GM12878 (cell line): ENCODE measurements around the gene FIBIN.
"Not testable (repeated sequence)": the region's sequence is repeated elsewhere in the genome, so short reads cannot be mapped to it uniquely, and the experiment has no call there.

Source experiments
- BHLHE40 ChIP-seq, 2 experiments: fragments of 450-650 bp in 1 of 2; IDR thresholded peaks; 2 replicates each; pipeline ENCODE4 v1.6.1; 2011 to 2017; ENCODE audit warnings: low read depth in 2 of 2, borderline replicate concordance in 1 of 2, improper control_type of control experiment in 1 of 2, low read length in 1 of 2, mild to moderate bottlenecking in 1 of 2
- CTCF ChIP-seq, 3 experiments: IDR thresholded peaks in 2 of 3; conservative IDR thresholded peaks in 1 of 3; 2 replicates each; pipeline ENCODE4 v1.5.1; 2011; ENCODE audit warnings: low read depth in 3 of 3, low read length in 3 of 3, mild to moderate bottlenecking in 3 of 3, control low read depth in 2 of 3, moderate library complexity in 2 of 3, inconsistent platforms in 1 of 3, mixed read lengths in 1 of 3; ENCODE audit not compliant: control insufficient read depth in 2 of 3, insufficient read depth in 1 of 3; ENCODE audit errors: extremely low read depth in 1 of 3
- POLR2AphosphoS5 ChIP-seq: IDR thresholded peaks from 2 replicates; pipeline ENCODE4 v1.6.1; 2011; ENCODE audit warnings: mild to moderate bottlenecking, low read length, inconsistent platforms

DNA sequence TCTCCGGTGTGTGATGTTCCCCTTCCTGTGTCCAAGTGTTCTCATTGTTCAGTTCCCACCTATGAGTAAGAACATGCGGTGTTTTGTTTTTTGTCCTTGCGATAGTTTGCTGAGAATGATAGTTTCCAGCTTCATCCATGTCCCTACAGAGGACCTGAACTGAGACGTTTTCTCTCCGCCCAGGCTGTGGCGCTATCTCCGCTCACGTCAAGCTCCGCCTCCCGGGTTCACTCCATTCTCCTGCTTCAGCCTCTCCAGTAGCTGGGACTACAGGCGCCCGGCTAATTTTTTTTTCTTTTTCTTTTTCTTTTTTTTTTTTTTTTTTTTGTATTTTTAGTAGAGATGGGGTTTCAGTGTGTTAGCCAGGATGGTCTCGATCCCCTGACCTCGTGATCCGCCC, 16.7 kb upstream of the FIBIN start:
- not testable (repeated sequence) for TF ChIP-seq POLR2AphosphoS5; BHLHE40 (IDR thresholded peaks at IDR 0.05; ENCODE audit: borderline replicate concordance in 1 of 2, low read depth in 2 of 2, low read length in 1 of 2); CTCF (IDR thresholded peaks at IDR 0.05 in 2 of 3, conservative IDR thresholded peaks at IDR 0.05 in 1 of 3; ENCODE audit: control insufficient read depth in 2 of 3, extremely low read depth in 1 of 3, insufficient read depth in 1 of 3, low read depth in 3 of 3, low read length in 3 of 3)
